Posterior cingulate gyrus (tissue), 11 donors: ENCODE measurements around the gene PPP1R3E.

Experiments used
- DNase-seq, 10 donors: peaks; one replicate each; pipeline versions ENCODE4 v3.0.0 to v3.0.0-alpha.2; 2020 to 2021; ENCODE audit warnings: mixed read lengths in 3 of 10
- intact Hi-C: fragments of 100-400 bp; cut with DNase I; formaldehyde crosslinking; loops from one replicate; pipeline ENCODE4 v1.15.1; 2023

Gene PPP1R3E

GRCh38 chr14:23259426-23259825, 43.2 kb downstream of the PPP1R3E start:
- intact Hi-C loops, result no loop called here
- DNase-seq, result no peak

DNA sequence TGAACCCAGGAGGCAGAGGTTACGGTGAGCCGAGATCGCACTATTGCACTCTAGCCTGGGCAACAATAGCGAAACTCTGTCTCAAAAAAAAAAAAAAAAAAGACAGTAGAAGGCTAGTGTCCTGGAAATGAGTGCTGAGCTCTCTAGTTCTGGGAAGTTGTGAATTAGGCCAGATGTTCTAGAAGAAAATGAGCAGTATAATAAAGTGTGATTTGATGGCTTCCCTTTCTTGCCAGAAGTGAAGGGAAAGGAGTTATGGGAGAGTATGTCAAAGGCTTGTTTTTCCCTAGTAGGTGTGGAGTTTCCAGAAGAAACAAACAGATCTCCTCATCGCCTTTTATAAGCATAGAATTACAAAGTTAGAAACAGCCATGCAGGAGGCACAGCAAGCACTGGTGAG, 44.4 kb downstream of the PPP1R3E start:
- DNase-seq, result no peak

GRCh38 chr14:23252420-23253333, 50.0 kb downstream of the PPP1R3E start:
- no peak for DNase-seq
- intact Hi-C loops, result no loop called here

More for the DNA sequence above, 44.4 kb downstream of the PPP1R3E start:
- intact Hi-C loops, result no loop called here

GRCh38 chr14:23252006-23252405, 50.7 kb downstream of the PPP1R3E start:
- intact Hi-C loops, result no loop called here
- no peak for DNase-seq

DNA sequence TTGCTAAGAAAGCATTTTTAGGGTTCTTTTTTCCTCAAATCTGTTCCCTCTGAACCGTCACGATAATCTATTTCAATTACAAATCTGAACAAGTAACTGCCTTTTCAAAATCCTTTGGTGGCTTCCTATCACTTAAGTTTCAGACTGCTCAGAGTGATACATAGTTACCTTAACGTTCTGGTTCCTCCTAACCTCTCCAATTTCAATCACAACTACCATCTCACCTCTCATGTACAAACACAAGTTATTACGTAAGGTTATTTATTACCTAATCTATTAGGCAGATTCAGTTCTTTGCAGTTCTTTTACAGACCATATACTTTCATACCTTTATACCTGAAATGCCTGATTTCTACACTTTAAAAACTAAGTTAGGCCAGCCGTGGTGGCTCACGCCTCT, 52.8 kb downstream of the PPP1R3E start:
- DNase-seq, result no peak
- intact Hi-C loops, result no loop called here

- intact Hi-C loops, result no loop called here
- no peak for DNase-seq
These were observed 54.1 kb downstream of the PPP1R3E start for GRCh38 chr14:23248601-23249000.
